Measurements from ENCODE around the gene BSN.

Gene BSN

GRCh38 chr3:49626796-49627195 lies 72.5 kb downstream of the BSN start:
- no peak overlapping the region for H3K9ac ChIP-seq (ENCODE audit: low read depth, low read length, poor library complexity)
- no peak overlapping the region for H3K27ac ChIP-seq (replicated peaks; ENCODE audit: low read length)
- no peak overlapping the region for H4K8ac ChIP-seq (ENCODE audit: low read depth, low read length)
- no peaks in the 10 kb centered on the region for H3K27me3 ChIP-seq (ENCODE audit: control insufficient read depth in 3 of 3, insufficient read depth in 3 of 3, low read depth in 1 of 3, low read length in 3 of 3)
- no peaks in the 10 kb centered on the region for H3K79me1 ChIP-seq (ENCODE audit: low read depth, low read length)
- no peak overlapping the region for H3K14ac ChIP-seq (ENCODE audit: low read length)
- no peak overlapping the region for H3K23ac ChIP-seq (ENCODE audit: low read depth, low read length, poor library complexity)
- H3K18ac ChIP-seq (ENCODE audit: low read length), result no peak overlapping the region
- no CpG with 5 or more reads among the region's 1 CpG for WGBS, 2 donors (ENCODE audit: extremely low coverage in 2 of 2, insufficient read length in 2 of 2, insufficient replicate concordance in 1 of 2)
- no peak overlapping the region for H3K4me3 ChIP-seq (ENCODE audit: low read length in 2 of 2)
- H2BK120ac ChIP-seq (ENCODE audit: low read depth, low read length), result no peak overlapping the region
- H2BK12ac ChIP-seq (ENCODE audit: low read length), result no peak overlapping the region
- no peak overlapping the region for H2BK5ac ChIP-seq (ENCODE audit: low read length)
- H2AK5ac ChIP-seq (ENCODE audit: low read depth, low read length), result no peak overlapping the region
- no peak overlapping the region for H3K4ac ChIP-seq (ENCODE audit: low read length)
- H3K4me2 ChIP-seq (ENCODE audit: insufficient read depth, low read length, poor library complexity, severe bottlenecking), result no peak overlapping the region
- H3K9me3 ChIP-seq (replicated peaks in 1 of 2; ENCODE audit: control insufficient read depth in 2 of 2, insufficient read depth in 1 of 2, low read depth in 1 of 2, low read length in 2 of 2), result peaks cover 0 to 8% of the 10 kb centered on the region in 2 donors
- no peaks in the 10 kb centered on the region for H3K4me1 ChIP-seq (ENCODE audit: control insufficient read depth in 2 of 2, insufficient read depth in 1 of 2, low read depth in 1 of 2, low read length in 2 of 2)
- H3K36me3 ChIP-seq (replicated peaks in 1 of 2; ENCODE audit: control insufficient read depth in 2 of 2, insufficient read depth in 2 of 2, low read length in 2 of 2), result peaks cover 0 to 19% of the 10 kb centered on the region in 2 donors
- DNase-seq (ENCODE audit: low spot score), result no peak
- no peak overlapping the region for H2BK15ac ChIP-seq (ENCODE audit: low read length)
- no peak overlapping the region for H2AFZ ChIP-seq (ENCODE audit: low read length)
- no peak overlapping the region for H4K91ac ChIP-seq (ENCODE audit: low read depth, low read length, poor library complexity)

- Histone ChIP-seq H3K9me3 (replicated peaks in 1 of 2; ENCODE audit: control insufficient read depth in 2 of 2, insufficient read depth in 1 of 2, low read depth in 1 of 2, low read length in 2 of 2) (peaks cover 0 to 14% of the 10 kb centered on the region in 2 donors), H4K8ac (ENCODE audit: low read depth, low read length) (no peak overlapping the region), H2BK5ac (ENCODE audit: low read length) (no peak overlapping the region), H3K79me1 (ENCODE audit: low read depth, low read length) (no peaks in the 10 kb centered on the region), H3K4me1 (ENCODE audit: control insufficient read depth in 2 of 2, insufficient read depth in 1 of 2, low read depth in 1 of 2, low read length in 2 of 2) (no peaks in the 10 kb centered on the region), H2BK15ac (ENCODE audit: low read length) (no peak overlapping the region), H2AFZ (ENCODE audit: low read length) (no peak overlapping the region), H3K27ac (replicated peaks; ENCODE audit: low read length) (no peak overlapping the region), H2BK12ac (ENCODE audit: low read length) (no peak overlapping the region), H3K4ac (ENCODE audit: low read length) (no peak overlapping the region), H2AK5ac (ENCODE audit: low read depth, low read length) (no peak overlapping the region), H3K14ac (ENCODE audit: low read length) (no peak overlapping the region), H3K27me3 (ENCODE audit: control insufficient read depth in 3 of 3, insufficient read depth in 3 of 3, low read depth in 1 of 3, low read length in 3 of 3) (no peaks in the 10 kb centered on the region), H3K36me3 (replicated peaks in 1 of 2; ENCODE audit: control insufficient read depth in 2 of 2, insufficient read depth in 2 of 2, low read length in 2 of 2) (peaks cover 0 to 19% of the 10 kb centered on the region in 2 donors), H3K23ac (ENCODE audit: low read depth, low read length, poor library complexity) (no peak overlapping the region), H3K9ac (ENCODE audit: low read depth, low read length, poor library complexity) (no peak overlapping the region), H2BK120ac (ENCODE audit: low read depth, low read length) (no peak overlapping the region), H4K91ac (ENCODE audit: low read depth, low read length, poor library complexity) (no peak overlapping the region), H3K4me2 (ENCODE audit: insufficient read depth, low read length, poor library complexity, severe bottlenecking) (no peak overlapping the region), H3K18ac (ENCODE audit: low read length) (no peak overlapping the region), H3K4me3 (ENCODE audit: low read length in 2 of 2) (no peak overlapping the region)
- no peak for DNase-seq (ENCODE audit: low spot score)
- no CpG with 5 or more reads among the region's 5 CpGs for WGBS, 2 donors (ENCODE audit: extremely low coverage in 2 of 2, insufficient read length in 2 of 2, insufficient replicate concordance in 1 of 2)
Measured at GRCh38 chr3:49627634-49628033, 73.4 kb downstream of the BSN start.

GRCh38 chr3:49628249-49628648 lies 74.0 kb downstream of the BSN start:
- Histone ChIP-seq H3K23ac (ENCODE audit: low read depth, low read length, poor library complexity) (no peak overlapping the region), H3K4me2 (ENCODE audit: insufficient read depth, low read length, poor library complexity, severe bottlenecking) (no peak overlapping the region), H3K27me3 (ENCODE audit: control insufficient read depth in 3 of 3, insufficient read depth in 3 of 3, low read depth in 1 of 3, low read length in 3 of 3) (no peaks in the 10 kb centered on the region), H3K4ac (ENCODE audit: low read length) (no peak overlapping the region), H3K14ac (ENCODE audit: low read length) (no peak overlapping the region), H3K4me3 (ENCODE audit: low read length in 2 of 2) (no peak overlapping the region), H4K91ac (ENCODE audit: low read depth, low read length, poor library complexity) (no peak overlapping the region), H2BK5ac (ENCODE audit: low read length) (no peak overlapping the region), H4K8ac (ENCODE audit: low read depth, low read length) (no peak overlapping the region), H3K36me3 (replicated peaks in 1 of 2; ENCODE audit: control insufficient read depth in 2 of 2, insufficient read depth in 2 of 2, low read length in 2 of 2) (peaks cover 0 to 19% of the 10 kb centered on the region in 2 donors), H2BK12ac (ENCODE audit: low read length) (no peak overlapping the region), H2BK15ac (ENCODE audit: low read length) (no peak overlapping the region), H3K9ac (ENCODE audit: low read depth, low read length, poor library complexity) (no peak overlapping the region), H3K4me1 (ENCODE audit: control insufficient read depth in 2 of 2, insufficient read depth in 1 of 2, low read depth in 1 of 2, low read length in 2 of 2) (no peaks in the 10 kb centered on the region), H3K18ac (ENCODE audit: low read length) (no peak overlapping the region), H2AK5ac (ENCODE audit: low read depth, low read length) (no peak overlapping the region), H3K79me1 (ENCODE audit: low read depth, low read length) (no peaks in the 10 kb centered on the region), H2AFZ (ENCODE audit: low read length) (no peak overlapping the region), H2BK120ac (ENCODE audit: low read depth, low read length) (no peak overlapping the region), H3K27ac (replicated peaks; ENCODE audit: low read length) (no peak overlapping the region), H3K9me3 (replicated peaks in 1 of 2; ENCODE audit: control insufficient read depth in 2 of 2, insufficient read depth in 1 of 2, low read depth in 1 of 2, low read length in 2 of 2) (peaks cover 0 to 14% of the 10 kb centered on the region in 2 donors)
- no peak for DNase-seq (ENCODE audit: low spot score)
- no CpG with 5 or more reads among the region's 2 CpGs for WGBS, 2 donors (ENCODE audit: extremely low coverage in 2 of 2, insufficient read length in 2 of 2, insufficient replicate concordance in 1 of 2)

GRCh38 chr3:49629451-49629850 lies 75.2 kb downstream of the BSN start:
- Histone ChIP-seq H2BK120ac (ENCODE audit: low read depth, low read length) (no peak overlapping the region), H3K4me1 (ENCODE audit: control insufficient read depth in 2 of 2, insufficient read depth in 1 of 2, low read depth in 1 of 2, low read length in 2 of 2) (no peaks in the 10 kb centered on the region), H3K4ac (ENCODE audit: low read length) (no peak overlapping the region), H3K18ac (ENCODE audit: low read length) (no peak overlapping the region), H2AK5ac (ENCODE audit: low read depth, low read length) (no peak overlapping the region), H3K27me3 (ENCODE audit: control insufficient read depth in 3 of 3, insufficient read depth in 3 of 3, low read depth in 1 of 3, low read length in 3 of 3) (no peaks in the 10 kb centered on the region), H3K23ac (ENCODE audit: low read depth, low read length, poor library complexity) (no peak overlapping the region), H4K8ac (ENCODE audit: low read depth, low read length) (no peak overlapping the region), H3K14ac (ENCODE audit: low read length) (no peak overlapping the region), H3K4me3 (ENCODE audit: low read length in 2 of 2) (no peak overlapping the region), H2AFZ (ENCODE audit: low read length) (no peak overlapping the region), H3K9me3 (replicated peaks in 1 of 2; ENCODE audit: control insufficient read depth in 2 of 2, insufficient read depth in 1 of 2, low read depth in 1 of 2, low read length in 2 of 2) (peaks cover 0 to 14% of the 10 kb centered on the region in 2 donors), H2BK5ac (ENCODE audit: low read length) (no peak overlapping the region), H3K27ac (replicated peaks; ENCODE audit: low read length) (no peak overlapping the region), H2BK15ac (ENCODE audit: low read length) (no peak overlapping the region), H3K36me3 (replicated peaks in 1 of 2; ENCODE audit: control insufficient read depth in 2 of 2, insufficient read depth in 2 of 2, low read length in 2 of 2) (peaks cover 0 to 19% of the 10 kb centered on the region in 2 donors), H4K91ac (ENCODE audit: low read depth, low read length, poor library complexity) (no peak overlapping the region), H3K4me2 (ENCODE audit: insufficient read depth, low read length, poor library complexity, severe bottlenecking) (no peak overlapping the region), H3K9ac (ENCODE audit: low read depth, low read length, poor library complexity) (no peak overlapping the region), H2BK12ac (ENCODE audit: low read length) (no peak overlapping the region), H3K79me1 (ENCODE audit: low read depth, low read length) (no peaks in the 10 kb centered on the region)
- DNase-seq (ENCODE audit: low spot score), result no peak
- no CpG with 5 or more reads among the region's 4 CpGs for WGBS, 2 donors (ENCODE audit: extremely low coverage in 2 of 2, insufficient read length in 2 of 2, insufficient replicate concordance in 1 of 2)

Data from neuronal stem cell (in vitro differentiated cells).